H1 (cell line): ENCODE measurements around the gene PAFAH1B1. TPM values are rescaled to one million over a fixed set of nuclear protein-coding genes. Genes with fewer than 3 reads are reported as not detected.

Source experiments
- CTCF ChIA-PET: fragments of 300-600 bp; sonication (Branson Sonifier 250); formaldehyde crosslinking; loops from one replicate; lab custom pipeline; 2021; ENCODE audit not compliant: partially characterized antibody; lab: Charles Lee
- POLR2A ChIA-PET: fragments of 300-600 bp; sonication (Branson Sonifier 250); formaldehyde crosslinking; loops from one replicate; lab custom pipeline; 2021; ENCODE audit warnings: inconsistent platforms; ENCODE audit not compliant: partially characterized antibody; lab: Charles Lee
- DNase-seq, 2 experiments: peaks; one replicate each; pipeline versions ENCODE4 v3.0.0 to v3.0.0-alpha.2; 2010 to 2022; ENCODE audit warnings: low spot score in 2 of 2, low read depth in 1 of 2, mixed read lengths in 1 of 2
- FAIRE-seq: peaks from 2 replicates; lab custom pipeline; 2011; peaks lifted over from hg19 to GRCh38; lab: Jason Lieb, UNC
- H2AFZ ChIP-seq: 2 replicates; pipeline ENCODE4 v1.8.1; 2012; ENCODE audit warnings: low read length, inconsistent platforms
- H2AK5ac ChIP-seq: 2 replicates; pipeline ENCODE4 v1.6.1; 2013; ENCODE audit warnings: low read depth, low read length
- H2BK120ac ChIP-seq: replicated peaks from 2 replicates; pipeline ENCODE3; 2013; ENCODE audit warnings: low read depth, low read length, inconsistent platforms
- H2BK12ac ChIP-seq: 2 replicates; pipeline ENCODE4 v1.6.1; 2013; ENCODE audit warnings: low read depth, low read length
- H2BK15ac ChIP-seq: 2 replicates; pipeline ENCODE4 v1.6.1; 2013; ENCODE audit warnings: low read length
- H2BK20ac ChIP-seq: 2 replicates; pipeline ENCODE4 v1.6.1; 2013; ENCODE audit warnings: low read length
- H2BK5ac ChIP-seq: 2 replicates; pipeline ENCODE4 v1.6.1; 2013; ENCODE audit warnings: low read depth, low read length
- H3K14ac ChIP-seq: 2 replicates; pipeline ENCODE4 v1.6.1; 2013; ENCODE audit warnings: inconsistent platforms; ENCODE audit not compliant: insufficient read length
- H3K18ac ChIP-seq: 2 replicates; pipeline ENCODE4 v1.6.1; 2013; ENCODE audit warnings: low read length; ENCODE audit errors: extremely low read depth
- H3K23ac ChIP-seq: 2 replicates; pipeline ENCODE4 v1.6.1; 2013; ENCODE audit warnings: inconsistent platforms; ENCODE audit not compliant: insufficient read length
- H3K23me2 ChIP-seq: 2 replicates; pipeline ENCODE4 v1.6.1; 2013; ENCODE audit warnings: low read depth, low read length
- H3K27ac ChIP-seq: 2 replicates; pipeline ENCODE4 v1.6.1; 2011; ENCODE audit warnings: low read depth, low read length, inconsistent platforms
- H3K27me3 ChIP-seq, 4 experiments: replicated peaks in 1 of 4; 1 replicate in 1 of 4; 2 replicates in 3 of 4; pipeline versions ENCODE4 v1.6.1 to v1.8.1; 2011 to 2013; ENCODE audit warnings: low read length in 3 of 4, mild to moderate bottlenecking in 3 of 4, inconsistent platforms in 2 of 4, mixed read lengths in 2 of 4, moderate library complexity in 1 of 4; ENCODE audit not compliant: control insufficient read depth in 3 of 4, insufficient read depth in 3 of 4; ENCODE audit errors: extremely low read depth in 1 of 4
- H3K36me3 ChIP-seq, 4 experiments: 2 replicates each; pipeline versions ENCODE4 v1.6.1 to v1.8.1; 2011 to 2013; ENCODE audit warnings: mild to moderate bottlenecking in 4 of 4, low read length in 3 of 4, moderate library complexity in 2 of 4, control low read depth in 1 of 4, inconsistent platforms in 1 of 4; ENCODE audit not compliant: insufficient read depth in 4 of 4, control insufficient read depth in 2 of 4
- H3K4ac ChIP-seq: replicated peaks from 2 replicates; pipeline ENCODE3; 2013; ENCODE audit warnings: low read length, low read depth, mixed read lengths, inconsistent platforms; ENCODE audit not compliant: insufficient read length
- H3K4me1 ChIP-seq, 4 experiments: replicated peaks in 1 of 4; 1 replicate in 1 of 4; 2 replicates in 3 of 4; pipeline versions ENCODE4 v1.6.1 to v1.8.1; 2011 to 2013; ENCODE audit warnings: low read length in 3 of 4, inconsistent platforms in 2 of 4, mixed read lengths in 1 of 4; ENCODE audit not compliant: insufficient read depth in 4 of 4, control insufficient read depth in 3 of 4
- H3K4me2 ChIP-seq, 2 experiments: 2 replicates each; pipeline versions ENCODE4 v1.6.1 to v1.8.1; 2011 to 2013; ENCODE audit warnings: low read depth in 2 of 2, low read length in 2 of 2, control low read depth in 1 of 2, inconsistent platforms in 1 of 2, mild to moderate bottlenecking in 1 of 2; ENCODE audit not compliant: insufficient read depth in 1 of 2
- H3K4me3 ChIP-seq, 4 experiments: fragments of 200-600, 300-600 bp in 1 of 4; sonication (generic), shearing (Covaris generic), sonication (Bioruptor Twin) in 1 of 4; 2 replicates each; pipeline versions ENCODE4 v1.5.1 to v1.8.1; 2011 to 2016; ENCODE audit warnings: low read length in 4 of 4, low read depth in 3 of 4, control low read depth in 2 of 4, inconsistent platforms in 2 of 4, mild to moderate bottlenecking in 2 of 4, mixed read lengths in 1 of 4, moderate library complexity in 1 of 4; ENCODE audit not compliant: insufficient read depth in 2 of 4; ENCODE audit errors: extremely low read depth in 1 of 4
- H3K56ac ChIP-seq: replicated peaks from 2 replicates; pipeline ENCODE3; 2013; ENCODE audit warnings: low read depth, mild to moderate bottlenecking, mixed read lengths, low read length, inconsistent platforms; ENCODE audit not compliant: insufficient read length
- H3K79me1 ChIP-seq: 2 replicates; pipeline ENCODE4 v1.6.1; 2013; ENCODE audit warnings: low read depth, low read length, control low read depth
- H3K79me2 ChIP-seq, 2 experiments: 2 replicates each; pipeline versions ENCODE4 v1.6.1 to v1.8.1; 2012 to 2013; ENCODE audit warnings: low read length in 2 of 2, mild to moderate bottlenecking in 2 of 2, inconsistent platforms in 1 of 2; ENCODE audit not compliant: insufficient read depth in 2 of 2, control insufficient read depth in 1 of 2
- H3K9ac ChIP-seq, 4 experiments: replicated peaks in 1 of 4; 1 replicate in 1 of 4; 2 replicates in 3 of 4; pipeline versions ENCODE4 v1.6.1 to v1.8.1; 2011 to 2013; ENCODE audit warnings: low read depth in 3 of 4, low read length in 3 of 4, control low read depth in 2 of 4, mild to moderate bottlenecking in 2 of 4, moderate library complexity in 2 of 4, inconsistent platforms in 1 of 4; ENCODE audit errors: extremely low read depth in 1 of 4
- H3K9me3 ChIP-seq, 2 experiments: 2 replicates each; pipeline versions ENCODE4 v1.6.1 to v1.8.1; 2012 to 2013; ENCODE audit warnings: mild to moderate bottlenecking in 2 of 2, moderate library complexity in 2 of 2, control low read depth in 1 of 2, inconsistent platforms in 1 of 2, low read depth in 1 of 2, low read length in 1 of 2, mixed read lengths in 1 of 2; ENCODE audit not compliant: insufficient read depth in 2 of 2
- H4K20me1 ChIP-seq, 2 experiments: replicated peaks in 1 of 2; 2 replicates each; pipeline versions ENCODE3 to v1.8.1; 2011 to 2013; ENCODE audit warnings: inconsistent platforms in 2 of 2, low read length in 2 of 2, mild to moderate bottlenecking in 1 of 2; ENCODE audit not compliant: insufficient read depth in 2 of 2, control insufficient read depth in 1 of 2
- H4K5ac ChIP-seq: 2 replicates; pipeline ENCODE4 v1.6.1; 2013; ENCODE audit warnings: low read length, low read depth, mixed read lengths, inconsistent platforms; ENCODE audit not compliant: insufficient read length
- H4K8ac ChIP-seq: 2 replicates; pipeline ENCODE4 v1.8.0; 2013; ENCODE audit warnings: mild to moderate bottlenecking, moderate library complexity, low read length, inconsistent platforms; ENCODE audit not compliant: insufficient read depth; ENCODE audit errors: extremely low read depth
- H4K91ac ChIP-seq: replicated peaks from 2 replicates; pipeline ENCODE3; 2013; ENCODE audit warnings: low read length, mixed read lengths, inconsistent platforms; ENCODE audit not compliant: insufficient read length
- PHF8 ChIP-seq: fragments of 200-600 bp; sonication (generic); conservative IDR thresholded peaks from 2 replicates; pipeline ENCODE4 v1.7.1; 2012; ENCODE audit warnings: low read depth, mild to moderate bottlenecking, inconsistent platforms, low read length, moderate library complexity
- RBBP5 ChIP-seq: IDR thresholded peaks from 2 replicates; pipeline ENCODE4 v1.7.1; 2012; ENCODE audit warnings: low read depth, mild to moderate bottlenecking, inconsistent platforms, low read length, moderate library complexity, borderline replicate concordance
- SIN3A ChIP-seq, 2 experiments: IDR thresholded peaks in 1 of 2; conservative IDR thresholded peaks in 1 of 2; 2 replicates each; pipeline ENCODE4 v1.6.1; 2011 to 2012; ENCODE audit warnings: low read length in 2 of 2, improper control_type of control experiment in 1 of 2, low read depth in 1 of 2, mild to moderate bottlenecking in 1 of 2
- SP1 ChIP-seq: IDR thresholded peaks from 2 replicates; pipeline ENCODE4 v1.6.1; 2011; ENCODE audit warnings: low read depth, low read length
- TAF7 ChIP-seq: optimal IDR thresholded peaks from 2 replicates; pipeline ENCODE3; 2011; ENCODE audit warnings: low read depth, mild to moderate bottlenecking, inconsistent platforms, low read length, moderate library complexity, borderline replicate concordance
- WGBS, 2 experiments: shearing (Covaris generic) in 1 of 2; methylation state at CpG; one replicate each; pipeline versions ENCODE4 v1.1.6 to v1.1.7; 2013 to 2015; ENCODE audit warnings: low lambda C conversion rate in 2 of 2, mixed read lengths in 2 of 2, inconsistent platforms in 1 of 2, low coverage in 1 of 2, missing lambda C conversion rate in 1 of 2; ENCODE audit not compliant: insufficient replicate concordance in 2 of 2, insufficient coverage in 1 of 2, insufficient read length in 1 of 2; ENCODE audit errors: extremely low coverage in 1 of 2, missing lambda C conversion rate in 1 of 2; 5-methylcytosine and 5-hydroxymethylcytosine counted together
- polyA plus RNA-seq, 7 experiments: library from polyadenylated mRNA; depleted of rRNA in 3 of 7; stranded (reverse) in 5 of 7; unstranded in 2 of 7; fragments of >200 nt in 5 of 7; fragments of 200-250 nt in 2 of 7; gene quantifications; 1 replicate in 5 of 7; 2 replicates in 1 of 7; 4 replicates in 1 of 7; pipeline versions ENCODE4 v1.2.1 to v1.2.3, GENCODE V29; 2011 to 2013; ENCODE audit warnings: missing spikeins in 2 of 7, mixed read lengths in 2 of 7
- total RNA-seq: library from RNA; stranded (reverse); fragmentation: NEBNext Ultra II Directional; extraction: Animal tissue kit (Norgen Biotek cat#: 25700); gene quantifications from 2 replicates; pipeline ENCODE4 v1.2.1, GENCODE V29; 2021

PAFAH1B1 gene
- total and polyA plus RNA-seq, 2 of the 8 experiments (the other 6 are each of a cell fraction or from before 2014, with no cell fraction given): 42.0 to 152 TPM

DNA sequence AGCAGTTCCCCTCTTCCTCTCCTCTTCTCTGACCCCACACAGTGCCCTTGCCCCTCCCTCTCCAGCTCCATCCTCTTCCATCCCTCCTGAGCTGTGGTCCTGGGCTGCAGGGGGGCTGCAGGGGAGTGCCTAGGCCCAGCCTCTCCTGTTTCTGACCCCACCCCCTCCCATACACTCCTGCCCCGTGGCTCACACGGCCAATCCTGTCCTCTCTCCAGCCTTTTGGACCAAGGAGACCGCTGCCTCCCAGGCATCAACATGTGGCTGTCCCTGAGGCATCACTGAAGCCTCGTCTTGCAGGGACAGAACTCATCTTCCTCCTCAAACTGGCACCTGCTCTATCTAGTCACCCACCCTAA is 111.4 kb downstream of the PAFAH1B1 start:
- Histone ChIP-seq H3K4ac (no peak overlapping the region), H3K27me3 (no peaks in the 10 kb centered on the region), H3K4me2 (no peak overlapping the region), H3K14ac (no peak overlapping the region), H2AFZ (no peak overlapping the region), H3K27ac (no peak overlapping the region), H3K56ac (no peak overlapping the region), H2AK5ac (no peak overlapping the region), H3K79me2 (peaks cover 9 to 49% of the 10 kb centered on the region in 2 experiments; a peak in 3 of 4 replicates), H3K4me3 (no peak overlapping the region), H4K91ac (no peak overlapping the region), H2BK15ac (no peak overlapping the region), H3K79me1 (peaks cover 12% of the 10 kb centered on the region), H4K8ac (peak overlapping the region; percentile 3; the same call in 1 of the 2 replicates), H3K23ac (no peak overlapping the region), H3K23me2 (no peaks in the 10 kb centered on the region), H3K36me3 (peaks cover 0 to 19% (median 12%) of the 10 kb centered on the region in 4 experiments; a peak in 7 of 8 replicates), H2BK12ac (no peak overlapping the region), H2BK5ac (no peak overlapping the region), H2BK20ac (no peak overlapping the region), H3K4me1 (peaks cover 4 to 17% (median 10%) of the 10 kb centered on the region in 4 experiments; a peak in 6 of 7 replicates), H4K5ac (no peak overlapping the region), H4K20me1 (peaks cover 5 to 35% of the 10 kb centered on the region in 2 experiments), H2BK120ac (no peak overlapping the region), H3K18ac (no peak overlapping the region), H3K9ac (no peak overlapping the region; a peak in 1 of 7 replicates), H3K9me3 (no peaks in the 10 kb centered on the region)
- CTCF ChIA-PET: interaction anchor here (0.6 to 1.4 kb wide), 5 partner anchors 9 to 303 kb away, joined by 3 read pairs; no protein-coding TSS in a partner anchor
- no peak for FAIRE-seq
- no peak for DNase-seq
- 100% methylated on average over 3 of the region's 4 CpGs; no CpG with 5 or more reads in 1 of the 2 experiments for WGBS, 2 experiments
- no peak for TF ChIP-seq SIN3A (conservative IDR thresholded peaks at IDR 0.05 in 1 of 2, IDR thresholded peaks at IDR 0.05 in 1 of 2; ENCODE audit: low read depth in 1 of 2, low read length in 2 of 2)
- TF ChIP-seq RBBP5: no peak
- no peak for TF ChIP-seq TAF7
- no peak for TF ChIP-seq PHF8
- TF ChIP-seq SP1: no peak
- POLR2A ChIA-PET: interaction anchor here (0.9 to 1.3 kb wide), 3 partner anchors 10 to 34 kb away, joined by 3 to 5 read pairs (median 4); no protein-coding TSS in a partner anchor
